Neural progenitor cell (in vitro differentiated cells): ENCODE measurements around the gene SIDT2. TPM values are rescaled to one million over a fixed set of nuclear protein-coding genes. Genes with fewer than 3 reads are reported as not detected.

Experiments
- DNase-seq: peaks from one replicate; pipeline ENCODE4 v3.0.0-alpha.2; 2016; ENCODE audit warnings: low spot score
- H2AFZ ChIP-seq: fragments of 200-600 bp; sonication (generic); replicated peaks from 2 replicates; pipeline ENCODE4 v1.6.1; 2016; ENCODE audit warnings: antibody characterized with exemption
- H3F3A ChIP-seq: fragments of 200-600 bp; sonication (generic); 2 replicates; pipeline ENCODE4 v1.6.1; 2016; ENCODE audit warnings: antibody characterized with exemption, low read depth
- H3K27ac ChIP-seq: fragments of 200-600 bp; sonication (generic); 2 replicates; pipeline ENCODE4 v1.5.1; 2016; ENCODE audit warnings: mild to moderate bottlenecking
- H3K27me3 ChIP-seq: fragments of 200-600 bp; sonication (generic); 2 replicates; pipeline ENCODE4 v1.6.1; 2016; ENCODE audit warnings: mild to moderate bottlenecking, moderate library complexity
- H3K36me3 ChIP-seq: fragments of 200-600 bp; sonication (generic); 2 replicates; pipeline ENCODE4 v1.5.1; 2016
- H3K4me1 ChIP-seq: fragments of 200-600 bp; sonication (generic); 2 replicates; pipeline ENCODE4 v1.6.1; 2016; ENCODE audit warnings: mixed run types
- H3K4me2 ChIP-seq: fragments of 200-600 bp; sonication (generic); 2 replicates; pipeline ENCODE4 v1.6.1; 2016
- H3K4me3 ChIP-seq: fragments of 200-600 bp; sonication (generic); 2 replicates; pipeline ENCODE4 v1.5.1; 2016
- H3K79me2 ChIP-seq: fragments of 200-600 bp; sonication (generic); 2 replicates; pipeline ENCODE4 v1.6.1; 2016; ENCODE audit warnings: low read depth
- H3K9ac ChIP-seq: fragments of 200-600 bp; sonication (generic); 2 replicates; pipeline ENCODE4 v1.6.1; 2016
- H3K9me3 ChIP-seq: fragments of 200-600 bp; sonication (generic); 2 replicates; pipeline ENCODE4 v1.5.1; 2016; ENCODE audit warnings: low read depth
- H4K20me1 ChIP-seq: fragments of 200-600 bp; sonication (generic); 2 replicates; pipeline ENCODE4 v1.6.1; 2016; ENCODE audit warnings: low read depth
- H3K27ac Mint-ChIP-seq: 3 replicates; pipeline ENCODE4 v1.8.0; 2021; ENCODE audit warnings: mixed read lengths
- H3K27me3 Mint-ChIP-seq: 2 replicates; pipeline ENCODE4 v1.8.0; 2022; ENCODE audit warnings: low read depth, mild to moderate bottlenecking, inconsistent platforms, moderate library complexity, mixed read lengths; ENCODE audit not compliant: insufficient read depth
- H3K36me3 Mint-ChIP-seq: 3 replicates; pipeline ENCODE4 v1.8.0; 2021; ENCODE audit warnings: mixed read lengths
- H3K4me1 Mint-ChIP-seq: 3 replicates; pipeline ENCODE4 v1.8.0; 2021; ENCODE audit warnings: mixed read lengths
- H3K4me3 Mint-ChIP-seq: 3 replicates; pipeline ENCODE4 v1.8.0; 2021; ENCODE audit warnings: mild to moderate bottlenecking, moderate library complexity, mixed read lengths
- H3K9me3 Mint-ChIP-seq: 3 replicates; pipeline ENCODE4 v1.8.0; 2020; ENCODE audit warnings: mixed read lengths
- CTCF ChIP-seq: fragments of 200-600 bp; sonication (generic); IDR thresholded peaks from 2 replicates; pipeline ENCODE4 v1.5.1; 2017; ENCODE audit warnings: antibody characterized with exemption, mild to moderate bottlenecking
- EZH2 ChIP-seq: fragments of 200-600 bp; sonication (generic); IDR thresholded peaks from 2 replicates; pipeline ENCODE4 v1.6.1; 2017; ENCODE audit warnings: antibody characterized with exemption, mild to moderate bottlenecking, moderate library complexity
- EZH2phosphoT487 ChIP-seq: fragments of 200-600 bp; sonication (generic); IDR thresholded peaks from 2 replicates; pipeline ENCODE4 v1.6.1; 2017; ENCODE audit warnings: antibody characterized with exemption
- total RNA-seq: library from RNA; depleted of rRNA; stranded (reverse); fragments of >200 nt; gene quantifications from 2 replicates; pipeline ENCODE4 v1.2.3, GENCODE V29; 2015; ENCODE audit warnings: low replicate concordance

The SIDT2 gene
- total RNA-seq, 1 donor from 2014 or later = 13.3 TPM

- no peaks in the 10 kb centered on the region for H3K27me3 Mint-ChIP-seq
- TF ChIP-seq EZH2phosphoT487 = no peak
- no peak for TF ChIP-seq CTCF
- TF ChIP-seq EZH2 = no peak
- Histone ChIP-seq H3K27ac (no peak overlapping the region), H2AFZ (no peak overlapping the region), H3K79me2 (no peaks in the 10 kb centered on the region), H3K4me2 (no peak overlapping the region), H3F3A (no peaks in the 10 kb centered on the region), H3K27me3 (no peaks in the 10 kb centered on the region), H3K4me3 (no peak overlapping the region), H3K36me3 (no peaks in the 10 kb centered on the region), H3K9me3 (no peaks in the 10 kb centered on the region), H3K9ac (no peak overlapping the region), H4K20me1 (no peaks in the 10 kb centered on the region), H3K4me1 (no peaks in the 10 kb centered on the region)
- no peak for DNase-seq
- H3K36me3 Mint-ChIP-seq = peaks cover 3% of the 10 kb centered on the region
- H3K4me1 Mint-ChIP-seq = peaks cover 3% of the 10 kb centered on the region
- no peak overlapping the region for H3K27ac Mint-ChIP-seq
- H3K9me3 Mint-ChIP-seq = no peaks in the 10 kb centered on the region
- H3K4me3 Mint-ChIP-seq = no peak overlapping the region
Observed at GRCh38 chr11:117220999-117221774, 42.6 kb downstream of the SIDT2 start.

- Histone ChIP-seq H3K79me2 (no peaks in the 10 kb centered on the region), H3F3A (peaks cover 4% of the 10 kb centered on the region), H3K9me3 (no peaks in the 10 kb centered on the region), H3K27ac (no peak overlapping the region), H3K4me3 (no peak overlapping the region), H3K9ac (no peak overlapping the region), H3K4me1 (no peaks in the 10 kb centered on the region), H3K27me3 (no peaks in the 10 kb centered on the region), H3K4me2 (no peak overlapping the region), H4K20me1 (no peaks in the 10 kb centered on the region), H2AFZ (no peak overlapping the region), H3K36me3 (no peaks in the 10 kb centered on the region)
- no peak for DNase-seq
- TF ChIP-seq EZH2 = no peak
- no peak for TF ChIP-seq EZH2phosphoT487
- TF ChIP-seq CTCF = no peak
- H3K36me3 Mint-ChIP-seq = peaks cover 3% of the 10 kb centered on the region
- peaks cover 3% of the 10 kb centered on the region for H3K4me1 Mint-ChIP-seq
- no peaks in the 10 kb centered on the region for H3K9me3 Mint-ChIP-seq
- no peaks in the 10 kb centered on the region for H3K27me3 Mint-ChIP-seq
- no peak overlapping the region for H3K4me3 Mint-ChIP-seq
- H3K27ac Mint-ChIP-seq = no peak overlapping the region
Observed at GRCh38 chr11:117221775-117222517, 43.4 kb downstream of the SIDT2 start.

- H3K9ac ChIP-seq = no peak overlapping the region
- H3K4me1 ChIP-seq = no peaks in the 10 kb centered on the region
- no peak overlapping the region for H3K4me2 ChIP-seq
- no peak overlapping the region for H3K4me3 ChIP-seq
- no peaks in the 10 kb centered on the region for H3K79me2 ChIP-seq
- no peaks in the 10 kb centered on the region for H4K20me1 ChIP-seq
- no peak for TF ChIP-seq CTCF
- TF ChIP-seq EZH2 = no peak
- no peak for TF ChIP-seq EZH2phosphoT487
- Mint-ChIP-seq H3K36me3 (peaks cover 6% of the 10 kb centered on the region), H3K27ac (no peak overlapping the region), H3K4me1 (peaks cover 3% of the 10 kb centered on the region), H3K27me3 (no peaks in the 10 kb centered on the region), H3K9me3 (no peaks in the 10 kb centered on the region), H3K4me3 (no peak overlapping the region)
- H3K9me3 ChIP-seq = no peaks in the 10 kb centered on the region
- no peaks in the 10 kb centered on the region for H3K27me3 ChIP-seq
- DNase-seq = no peak
- no peaks in the 10 kb centered on the region for H3K36me3 ChIP-seq
- no peak overlapping the region for H3K27ac ChIP-seq
- peaks cover 8% of the 10 kb centered on the region for H3F3A ChIP-seq
- H2AFZ ChIP-seq = no peak overlapping the region
Observed at GRCh38 chr11:117222991-117223740, 44.6 kb downstream of the SIDT2 start.
